HG02571 (cell line): ENCODE measurements around the gene ULK3.

Experiments
- ATAC-seq: cut with Tn5 transposase; IDR thresholded peaks from one replicate; pipeline ENCODE4 v1.9.1; 2021; ENCODE audit warnings: mild to moderate bottlenecking, moderate library complexity; ENCODE audit not compliant: unreplicated experiment

ULK3 gene

DNA sequence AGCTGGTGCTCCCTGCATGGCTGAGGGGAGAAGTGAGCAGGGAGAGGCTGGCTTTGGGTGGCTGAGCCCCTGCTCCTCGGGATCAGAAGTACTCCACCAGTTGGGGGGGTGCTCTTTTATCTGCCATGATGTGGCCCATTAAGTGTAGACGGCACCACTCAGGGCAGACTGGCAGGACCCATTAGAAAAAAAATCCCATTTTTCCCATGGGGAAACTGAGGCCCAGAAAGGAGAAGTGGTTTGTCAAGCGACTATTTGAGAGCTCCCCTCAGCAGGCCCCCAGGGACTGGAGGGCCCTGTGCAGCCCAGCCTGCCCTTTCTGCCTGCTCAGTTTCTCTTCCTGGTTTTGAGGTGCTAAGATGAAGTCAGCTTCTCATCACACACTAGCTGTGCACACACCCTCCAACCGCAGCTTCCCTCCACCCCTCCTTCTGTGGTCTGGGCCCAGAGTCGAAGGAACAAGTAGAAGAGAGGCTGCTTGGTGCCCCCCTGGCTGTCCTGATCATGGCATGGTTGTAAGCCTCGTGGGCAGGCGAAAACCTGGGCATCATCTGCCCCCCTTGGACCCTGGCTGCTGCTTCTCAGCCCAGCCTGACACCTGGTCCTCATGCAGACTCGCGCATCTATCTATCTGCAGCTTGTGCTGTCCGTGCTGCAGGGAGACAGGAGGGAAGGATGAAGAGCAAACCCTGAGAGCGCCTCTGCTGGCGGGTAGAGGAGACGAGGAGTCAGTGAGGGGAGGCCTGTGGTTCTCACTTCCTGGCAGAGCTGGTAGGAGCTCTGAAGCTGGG, 55.5 kb downstream of the ULK3 start:
- ATAC-seq = peak; percentile 48

DNA sequence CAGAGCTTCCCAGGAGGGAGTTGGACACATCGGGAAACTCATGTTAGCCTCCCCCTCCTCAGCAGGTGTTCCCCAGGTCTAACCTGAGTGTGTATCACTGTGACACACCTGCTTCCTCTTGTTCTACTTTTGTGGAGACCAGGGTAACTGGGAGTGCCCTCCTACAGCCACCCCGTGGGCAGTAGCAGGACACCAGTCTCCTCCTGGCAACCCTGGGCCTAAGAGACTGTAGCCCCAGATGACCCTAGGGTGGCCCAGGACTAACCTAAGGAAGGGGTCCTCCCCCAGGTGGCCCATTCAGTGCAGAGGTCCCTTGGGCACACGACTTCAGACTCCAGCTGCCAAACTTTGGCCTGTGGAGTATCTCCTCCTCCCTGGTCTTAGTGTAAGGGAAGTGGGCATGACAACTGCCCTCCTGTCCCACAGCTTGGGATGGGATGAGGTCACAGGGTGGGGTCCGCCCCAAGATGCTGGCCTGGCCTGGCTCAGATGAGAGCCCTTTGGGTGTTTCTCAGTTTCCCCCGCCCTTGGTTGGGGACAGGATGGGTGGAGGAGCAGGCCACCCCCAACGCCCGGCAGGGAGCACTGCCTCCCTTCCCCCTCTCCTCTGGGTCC, 56.3 kb downstream of the ULK3 start:
- ATAC-seq = no peak
